Thoracic aorta (tissue), 2 donors: ENCODE results near the gene ATP1B1. TPM values are rescaled to one million over a fixed set of nuclear protein-coding genes. Genes with fewer than 3 reads are reported as not detected.

Experiments
- ATAC-seq: fragments of 150-250 bp; one replicate; pipeline ENCODE4 v1.8.0; 2017; ENCODE audit warnings: low read depth; ENCODE audit not compliant: insufficient number of reproducible peaks, low FRiP score
- DNase-seq: peaks from one replicate; pipeline ENCODE4 v3.0.0-alpha.2; 2020; ENCODE audit warnings: low spot score
- H3K27ac ChIP-seq, 2 donors: fragments of 200-600 bp; sonication (generic); 1 replicate in 1 of 2; 2 replicates in 1 of 2; pipeline ENCODE4 v1.5.1; 2016; ENCODE audit warnings: mild to moderate bottlenecking in 2 of 2, moderate library complexity in 2 of 2
- H3K27me3 ChIP-seq: fragments of 200-600 bp; sonication (generic); replicated peaks from 2 replicates; pipeline ENCODE4 v1.6.0; 2016; ENCODE audit warnings: mild to moderate bottlenecking; ENCODE audit not compliant: insufficient read depth
- H3K36me3 ChIP-seq: fragments of 200-600 bp; sonication (generic); one replicate; pipeline ENCODE4 v1.5.1; 2016
- H3K4me1 ChIP-seq, 2 donors: fragments of 200-600 bp; sonication (generic); 1 replicate in 1 of 2; 2 replicates in 1 of 2; pipeline versions ENCODE4 v1.5.1 to v1.6.0; 2016; ENCODE audit warnings: low read depth in 2 of 2, mild to moderate bottlenecking in 1 of 2; ENCODE audit not compliant: control insufficient read depth in 1 of 2
- H3K4me3 ChIP-seq: fragments of 200-600 bp; sonication (generic); 2 replicates; pipeline ENCODE4 v1.5.1; 2016; ENCODE audit warnings: mild to moderate bottlenecking
- H3K9me3 ChIP-seq: fragments of 200-600 bp; sonication (generic); 2 replicates; pipeline ENCODE4 v1.5.1; 2016
- total RNA-seq, 2 donors: library from RNA; depleted of rRNA; stranded (reverse); fragments of >200 nt; gene quantifications; one replicate each; pipeline versions ENCODE4 v1.1.0 to v1.2.3, GENCODE V29; 2016
- TF ChIP-seq, protein P1 (sequence below): fragments of 200-600 bp; sonication (generic); IDR thresholded peaks from one replicate; pipeline ENCODE4 v1.5.1; 2019; ENCODE audit warnings: antibody characterized with exemption

The ATP1B1 gene
- total RNA-seq, 2 donors from 2014 or later: 19.4 to 33.9 TPM

DNA sequence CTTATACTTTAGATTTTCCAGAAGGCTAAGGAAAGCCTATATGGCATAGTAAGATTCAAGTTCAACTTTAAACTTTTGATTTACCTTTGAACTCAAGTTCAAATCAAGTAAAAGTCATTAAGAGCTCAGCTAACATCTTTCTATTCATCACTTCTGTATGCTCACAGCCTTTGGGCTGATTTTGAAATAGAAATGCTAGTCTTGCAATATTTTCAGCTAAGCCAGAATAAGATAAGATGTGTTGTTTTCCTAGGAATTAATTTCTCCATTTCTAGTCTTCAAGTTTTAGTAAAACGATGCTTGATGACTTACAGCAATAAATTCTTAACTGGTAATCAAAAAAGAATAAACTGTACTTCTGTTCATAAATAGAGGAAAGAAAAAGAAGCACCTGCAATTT, 35.6 kb downstream of the ATP1B1 start:
- Histone ChIP-seq H3K9me3 (no peaks in the 10 kb centered on the region), H3K36me3 (no peaks in the 10 kb centered on the region), H3K27me3 (no peaks in the 10 kb centered on the region), H3K4me3 (no peak overlapping the region), H3K4me1 (no peaks in the 10 kb centered on the region), H3K27ac (no peak overlapping the region)
- DNase-seq: no peak
- TF ChIP-seq, protein P1, sequence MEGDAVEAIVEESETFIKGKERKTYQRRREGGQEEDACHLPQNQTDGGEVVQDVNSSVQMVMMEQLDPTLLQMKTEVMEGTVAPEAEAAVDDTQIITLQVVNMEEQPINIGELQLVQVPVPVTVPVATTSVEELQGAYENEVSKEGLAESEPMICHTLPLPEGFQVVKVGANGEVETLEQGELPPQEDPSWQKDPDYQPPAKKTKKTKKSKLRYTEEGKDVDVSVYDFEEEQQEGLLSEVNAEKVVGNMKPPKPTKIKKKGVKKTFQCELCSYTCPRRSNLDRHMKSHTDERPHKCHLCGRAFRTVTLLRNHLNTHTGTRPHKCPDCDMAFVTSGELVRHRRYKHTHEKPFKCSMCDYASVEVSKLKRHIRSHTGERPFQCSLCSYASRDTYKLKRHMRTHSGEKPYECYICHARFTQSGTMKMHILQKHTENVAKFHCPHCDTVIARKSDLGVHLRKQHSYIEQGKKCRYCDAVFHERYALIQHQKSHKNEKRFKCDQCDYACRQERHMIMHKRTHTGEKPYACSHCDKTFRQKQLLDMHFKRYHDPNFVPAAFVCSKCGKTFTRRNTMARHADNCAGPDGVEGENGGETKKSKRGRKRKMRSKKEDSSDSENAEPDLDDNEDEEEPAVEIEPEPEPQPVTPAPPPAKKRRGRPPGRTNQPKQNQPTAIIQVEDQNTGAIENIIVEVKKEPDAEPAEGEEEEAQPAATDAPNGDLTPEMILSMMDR: no peak
- no peak for ATAC-seq

DNA sequence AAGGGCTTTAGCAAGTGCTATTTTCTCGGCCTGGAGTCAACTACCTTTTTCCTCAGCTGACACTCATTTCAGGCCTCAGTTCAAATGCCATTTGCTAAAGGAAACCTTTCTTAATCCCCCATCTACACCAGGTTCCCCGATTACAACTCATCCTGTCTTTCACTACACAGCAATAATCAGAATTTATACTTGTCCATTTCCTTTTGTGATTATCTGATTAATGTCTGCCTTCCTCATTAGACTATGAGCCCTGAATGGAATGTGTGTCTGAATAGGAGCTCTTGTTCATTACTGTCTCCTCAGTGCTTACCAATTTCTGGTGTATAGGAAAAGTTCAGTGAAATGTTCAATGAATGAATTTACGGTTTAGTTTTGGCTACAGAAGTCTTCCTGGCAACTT, 36.9 kb downstream of the ATP1B1 start:
- H3K9me3 ChIP-seq: no peaks in the 10 kb centered on the region
- no peak for DNase-seq
- H3K27me3 ChIP-seq: no peaks in the 10 kb centered on the region
- H3K4me3 ChIP-seq: no peak overlapping the region
- no peaks in the 10 kb centered on the region for H3K4me1 ChIP-seq
- H3K36me3 ChIP-seq: no peaks in the 10 kb centered on the region
- no peak for ATAC-seq
- TF ChIP-seq, protein P1: no peak
- H3K27ac ChIP-seq: no peak overlapping the region

DNA sequence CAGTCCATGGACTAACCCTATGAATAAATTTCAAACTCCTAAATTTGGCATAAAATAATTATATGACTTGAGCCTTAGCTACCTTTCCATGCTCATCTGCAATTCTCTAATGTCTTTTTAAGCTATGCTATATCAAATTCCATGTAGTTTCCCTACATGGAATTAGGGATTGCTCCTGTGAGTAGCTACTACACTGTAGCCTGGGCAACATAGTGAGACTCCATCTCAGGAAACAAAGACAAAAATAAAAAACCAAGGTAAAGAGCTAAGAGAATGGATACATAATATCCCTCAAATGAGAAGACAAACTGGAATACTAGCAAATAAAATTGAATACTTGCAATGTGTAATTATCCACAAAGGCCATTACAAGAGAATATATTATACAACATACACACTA, 37.5 kb downstream of the ATP1B1 start:
- Histone ChIP-seq H3K4me1 (no peaks in the 10 kb centered on the region), H3K27me3 (no peaks in the 10 kb centered on the region), H3K36me3 (no peaks in the 10 kb centered on the region), H3K27ac (no peak overlapping the region), H3K4me3 (no peak overlapping the region), H3K9me3 (no peaks in the 10 kb centered on the region)
- no peak for DNase-seq
- TF ChIP-seq, protein P1: no peak
- no peak for ATAC-seq

DNA sequence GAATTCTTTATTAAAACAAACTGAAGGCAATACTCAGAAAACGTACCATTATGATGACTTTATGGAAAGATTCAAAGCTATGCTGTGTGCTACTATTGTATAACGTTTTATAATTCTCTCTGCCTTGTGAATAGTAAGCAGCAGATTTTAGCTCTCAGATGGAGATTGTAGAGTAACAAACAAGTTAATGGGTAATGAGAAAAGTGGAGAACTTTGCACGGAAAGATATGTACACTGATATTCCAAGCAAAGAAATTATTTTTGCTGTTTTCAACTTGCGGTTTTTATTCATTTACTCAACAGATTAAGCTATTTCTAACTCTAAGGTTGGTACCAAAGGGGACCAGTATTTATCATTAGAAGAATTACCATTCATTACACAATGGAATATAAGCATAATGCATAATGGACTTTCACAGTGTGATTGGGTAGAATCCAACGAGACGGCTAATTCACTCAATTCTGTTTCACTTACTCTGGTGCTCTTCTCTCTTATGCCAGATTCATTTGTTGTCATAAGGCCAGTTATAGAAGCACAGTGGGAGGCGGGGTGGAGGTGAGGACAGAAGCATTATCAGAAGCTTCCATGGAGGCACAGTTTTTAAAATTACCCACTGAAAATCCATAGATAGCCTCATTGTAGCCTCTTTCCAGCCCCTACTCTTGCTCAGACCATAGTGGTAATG, 38.6 kb downstream of the ATP1B1 start:
- ATAC-seq: no peak
- Histone ChIP-seq H3K4me1 (no peaks in the 10 kb centered on the region), H3K27ac (no peak overlapping the region), H3K4me3 (no peak overlapping the region), H3K9me3 (no peaks in the 10 kb centered on the region), H3K36me3 (no peaks in the 10 kb centered on the region), H3K27me3 (no peaks in the 10 kb centered on the region)
- TF ChIP-seq, protein P1: no peak
- DNase-seq: no peak

DNA sequence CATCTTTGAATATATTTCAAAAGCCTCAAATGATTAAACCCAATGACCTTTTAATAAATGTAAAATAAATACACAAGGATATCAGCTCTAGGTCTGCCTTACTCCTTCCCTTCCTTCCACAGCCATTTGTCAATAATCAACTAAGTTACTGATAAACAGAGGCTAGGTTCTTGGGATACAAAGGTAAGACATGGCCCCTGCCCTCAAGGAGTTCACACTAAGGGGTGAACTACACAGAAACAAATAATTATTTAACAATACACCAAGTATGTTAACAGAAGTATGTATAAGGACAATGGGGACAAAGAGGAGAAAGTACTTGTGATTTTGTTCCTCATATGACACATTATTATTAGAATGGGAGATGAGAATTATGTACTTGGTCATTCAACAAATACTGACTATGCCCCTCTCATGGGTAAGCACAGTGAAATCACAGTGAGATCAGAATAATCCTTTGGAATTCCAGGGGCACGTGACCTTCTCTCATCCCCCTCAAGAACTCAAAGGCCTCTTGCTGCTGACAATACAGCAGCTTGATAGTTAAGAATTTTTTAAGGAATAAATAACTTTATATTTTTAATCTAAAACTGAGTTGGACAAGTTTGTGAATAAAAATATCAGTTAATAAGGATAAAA, 40.2 kb downstream of the ATP1B1 start:
- no peak overlapping the region for H3K27ac ChIP-seq
- H3K4me3 ChIP-seq: no peak overlapping the region
- no peaks in the 10 kb centered on the region for H3K27me3 ChIP-seq
- TF ChIP-seq, protein P1: no peak
- DNase-seq (no peak), ATAC-seq (no peak)
- no peaks in the 10 kb centered on the region for H3K36me3 ChIP-seq
- H3K4me1 ChIP-seq: no peaks in the 10 kb centered on the region
- H3K9me3 ChIP-seq: no peaks in the 10 kb centered on the region
